IPS DF 6.9 (cell line): ENCODE data around the gene WIPF3.

Experiments
- DNase-seq: peaks from one replicate; pipeline ENCODE4 v3.0.0-alpha.2; 2013; ENCODE audit warnings: low read depth, low spot score
- H3K27ac ChIP-seq: one replicate; pipeline ENCODE4 v1.5.1; 2013; ENCODE audit warnings: low read length, control low read depth
- H3K27me3 ChIP-seq: 2 replicates; pipeline ENCODE4 v1.6.1; 2013; ENCODE audit warnings: mild to moderate bottlenecking, low read length; ENCODE audit not compliant: control insufficient read depth, insufficient read depth
- H3K36me3 ChIP-seq: 2 replicates; pipeline ENCODE4 v1.6.1; 2013; ENCODE audit warnings: low read length; ENCODE audit not compliant: control insufficient read depth, insufficient read depth
- H3K4me1 ChIP-seq: 2 replicates; pipeline ENCODE4 v1.6.1; 2013; ENCODE audit warnings: low read length; ENCODE audit not compliant: control insufficient read depth, insufficient read depth
- H3K4me3 ChIP-seq: 2 replicates; pipeline ENCODE4 v1.5.1; 2013; ENCODE audit warnings: mild to moderate bottlenecking, low read length
- H3K9me3 ChIP-seq: 2 replicates; pipeline ENCODE4 v1.6.1; 2013; ENCODE audit warnings: low read length, inconsistent platforms; ENCODE audit not compliant: control insufficient read depth, insufficient read depth
- WGBS: extraction: QIAGEN DNeasy Blood & Tissue Kit; methylation state at CpG from one replicate; pipeline ENCODE4 v1.1.7; 2013; ENCODE audit warnings: mixed read lengths, missing lambda C conversion rate; ENCODE audit not compliant: insufficient read length, insufficient coverage; 5-methylcytosine and 5-hydroxymethylcytosine counted together

The WIPF3 gene

GRCh38 chr7:29831705-29832104 lies 25.4 kb downstream of the WIPF3 start:
- no peaks in the 10 kb centered on the region for H3K27me3 ChIP-seq
- no peak for DNase-seq
- no peaks in the 10 kb centered on the region for H3K9me3 ChIP-seq
- H3K4me3 ChIP-seq: no peak overlapping the region
- H3K36me3 ChIP-seq: no peaks in the 10 kb centered on the region
- H3K4me1 ChIP-seq: no peaks in the 10 kb centered on the region
- no peak overlapping the region for H3K27ac ChIP-seq
- no CpG with 5 or more reads among the region's 6 CpGs for WGBS

GRCh38 chr7:29833929-29834328 lies 27.6 kb downstream of the WIPF3 start:
- no peak overlapping the region for H3K27ac ChIP-seq
- DNase-seq: no peak
- H3K27me3 ChIP-seq: no peaks in the 10 kb centered on the region
- H3K4me3 ChIP-seq: no peak overlapping the region
- no peaks in the 10 kb centered on the region for H3K36me3 ChIP-seq
- H3K9me3 ChIP-seq: no peaks in the 10 kb centered on the region
- no CpG with 5 or more reads among the region's 2 CpGs for WGBS
- H3K4me1 ChIP-seq: no peaks in the 10 kb centered on the region

- no peaks in the 10 kb centered on the region for H3K36me3 ChIP-seq
- no peaks in the 10 kb centered on the region for H3K4me1 ChIP-seq
- no peak overlapping the region for H3K27ac ChIP-seq
- WGBS: no CpG with 5 or more reads among the region's 12 CpGs
- no peak overlapping the region for H3K4me3 ChIP-seq
- no peaks in the 10 kb centered on the region for H3K27me3 ChIP-seq
- DNase-seq: no peak
- no peaks in the 10 kb centered on the region for H3K9me3 ChIP-seq
These were observed 29.4 kb downstream of the WIPF3 start for GRCh38 chr7:29835718-29836117.

GRCh38 chr7:29839302-29839701 lies 33.0 kb downstream of the WIPF3 start:
- DNase-seq: no peak
- Histone ChIP-seq H3K27ac (no peak overlapping the region), H3K36me3 (no peaks in the 10 kb centered on the region), H3K4me1 (no peaks in the 10 kb centered on the region), H3K4me3 (no peak overlapping the region), H3K9me3 (no peaks in the 10 kb centered on the region), H3K27me3 (no peaks in the 10 kb centered on the region)
- no CpG with 5 or more reads among the region's 7 CpGs for WGBS

GRCh38 chr7:29839921-29840320 lies 33.6 kb downstream of the WIPF3 start:
- Histone ChIP-seq H3K4me1 (no peaks in the 10 kb centered on the region), H3K4me3 (no peak overlapping the region), H3K27ac (no peak overlapping the region), H3K36me3 (no peaks in the 10 kb centered on the region), H3K27me3 (no peaks in the 10 kb centered on the region), H3K9me3 (no peaks in the 10 kb centered on the region)
- no CpG with 5 or more reads among the region's 3 CpGs for WGBS
- DNase-seq: no peak

GRCh38 chr7:29840701-29841100 lies 34.4 kb downstream of the WIPF3 start:
- Histone ChIP-seq H3K36me3 (no peaks in the 10 kb centered on the region), H3K9me3 (no peaks in the 10 kb centered on the region), H3K4me3 (no peak overlapping the region), H3K4me1 (no peaks in the 10 kb centered on the region), H3K27me3 (no peaks in the 10 kb centered on the region), H3K27ac (no peak overlapping the region)
- DNase-seq: no peak
- WGBS: no CpG with 5 or more reads among the region's 6 CpGs

GRCh38 chr7:29841926-29842701 lies 35.8 kb downstream of the WIPF3 start:
- Histone ChIP-seq H3K9me3 (no peaks in the 10 kb centered on the region), H3K27ac (no peak overlapping the region), H3K36me3 (no peaks in the 10 kb centered on the region), H3K27me3 (no peaks in the 10 kb centered on the region), H3K4me1 (no peaks in the 10 kb centered on the region), H3K4me3 (no peak overlapping the region)
- no CpG with 5 or more reads among the region's 11 CpGs for WGBS
- DNase-seq: no peak

GRCh38 chr7:29843093-29843492 lies 36.8 kb downstream of the WIPF3 start:
- Histone ChIP-seq H3K27ac (no peak overlapping the region), H3K4me1 (no peaks in the 10 kb centered on the region), H3K4me3 (no peak overlapping the region), H3K9me3 (no peaks in the 10 kb centered on the region), H3K27me3 (no peaks in the 10 kb centered on the region), H3K36me3 (no peaks in the 10 kb centered on the region)
- no CpG with 5 or more reads among the region's 8 CpGs for WGBS
- DNase-seq: no peak

- Histone ChIP-seq H3K27ac (no peak overlapping the region), H3K9me3 (no peaks in the 10 kb centered on the region), H3K4me3 (no peak overlapping the region), H3K27me3 (no peaks in the 10 kb centered on the region), H3K36me3 (no peaks in the 10 kb centered on the region), H3K4me1 (no peaks in the 10 kb centered on the region)
- WGBS: no CpG with 5 or more reads among the region's 4 CpGs
- no peak for DNase-seq
These were observed 37.4 kb downstream of the WIPF3 start for GRCh38 chr7:29843726-29844125.

GRCh38 chr7:29844559-29844958 lies 38.3 kb downstream of the WIPF3 start:
- H3K9me3 ChIP-seq: no peaks in the 10 kb centered on the region
- no peaks in the 10 kb centered on the region for H3K36me3 ChIP-seq
- H3K27ac ChIP-seq: no peak overlapping the region
- WGBS: no CpG with 5 or more reads among the region's 9 CpGs
- DNase-seq: no peak
- no peaks in the 10 kb centered on the region for H3K4me1 ChIP-seq
- H3K4me3 ChIP-seq: no peak overlapping the region
- H3K27me3 ChIP-seq: no peaks in the 10 kb centered on the region

- H3K4me1 ChIP-seq: no peaks in the 10 kb centered on the region
- WGBS: no CpG with 5 or more reads among the region's 6 CpGs
These were observed 41.2 kb downstream of the WIPF3 start for GRCh38 chr7:29847496-29847895.

More at GRCh38 chr7:29847496-29847895, 41.2 kb downstream of the WIPF3 start:
- Histone ChIP-seq H3K4me3 (no peak overlapping the region), H3K27me3 (no peaks in the 10 kb centered on the region), H3K36me3 (no peaks in the 10 kb centered on the region), H3K9me3 (no peaks in the 10 kb centered on the region), H3K27ac (no peak overlapping the region)
- DNase-seq: no peak
